Tibial nerve (tissue), 4 donors: Measurements from ENCODE around the gene UBE2O. TPM values are rescaled to one million over a fixed set of nuclear protein-coding genes. Genes with fewer than 3 reads are reported as not detected.

Experiments used
- DNase-seq, 2 donors: peaks; one replicate each; pipeline ENCODE4 v3.0.0-alpha.2; 2019; ENCODE audit warnings: low spot score in 2 of 2
- H3K27ac ChIP-seq, 4 donors: fragments of 200-600 bp; sonication (generic) in 3 of 4; one replicate each; pipeline ENCODE4 v1.5.1; 2017 to 2019; ENCODE audit warnings: mild to moderate bottlenecking in 1 of 4
- H3K27me3 ChIP-seq, 2 donors: fragments of 200-600 bp; sonication (generic) in 1 of 2; one replicate each; pipeline versions ENCODE4 v1.5.1 to v1.6.0; 2017 to 2019
- H3K36me3 ChIP-seq, 3 donors: fragments of 200-600 bp; sonication (generic); one replicate each; pipeline ENCODE4 v1.5.1; 2018 to 2019
- H3K4me1 ChIP-seq, 4 donors: fragments of 200-600 bp; sonication (generic) in 3 of 4; one replicate each; pipeline ENCODE4 v1.5.1; 2017 to 2019
- H3K4me3 ChIP-seq, 4 donors: fragments of 200-600 bp; sonication (generic) in 3 of 4; one replicate each; pipeline ENCODE4 v1.5.1; 2017 to 2019; ENCODE audit warnings: mild to moderate bottlenecking in 1 of 4, moderate library complexity in 1 of 4
- H3K9me3 ChIP-seq, 4 donors: fragments of 200-600 bp; sonication (generic) in 3 of 4; one replicate each; pipeline ENCODE4 v1.5.1; 2017 to 2019
- EP300 ChIP-seq, 2 donors: sonication (generic); formaldehyde crosslinking; IDR thresholded peaks; one replicate each; pipeline ENCODE4 v1.6.1; 2017; ENCODE audit warnings: antibody characterized with exemption in 2 of 2, mild to moderate bottlenecking in 1 of 2
- POLR2A ChIP-seq, 2 donors: fragments of 450-650 bp; IDR thresholded peaks; one replicate each; pipeline ENCODE4 v1.6.1; 2017; ENCODE audit warnings: antibody characterized with exemption in 2 of 2, mild to moderate bottlenecking in 2 of 2, moderate library complexity in 2 of 2
- WGBS, 2 donors: methylation state at CpG; one replicate each; pipeline ENCODE4 v1.1.5; 2018; 5-methylcytosine and 5-hydroxymethylcytosine counted together
- total RNA-seq, 4 donors: library from RNA; depleted of rRNA; stranded (reverse); fragments of >200 nt; gene quantifications; one replicate each; pipeline ENCODE4 v1.1.0, GENCODE V29; 2016
- TF ChIP-seq, protein P1 (sequence below), 5 experiments: fragments of 200-600 bp in 3 of 5; fragments of 450-650 bp in 2 of 5; sonication (generic) in 3 of 5; IDR thresholded peaks; one replicate each; pipeline ENCODE4 v1.5.1; 2016 to 2019; ENCODE audit warnings: antibody characterized with exemption in 5 of 5, mild to moderate bottlenecking in 3 of 5, moderate library complexity in 2 of 5

The UBE2O gene
- total RNA-seq, 4 donors from 2014 or later = 16.0 to 38.7 (median 20.7) TPM

DNA sequence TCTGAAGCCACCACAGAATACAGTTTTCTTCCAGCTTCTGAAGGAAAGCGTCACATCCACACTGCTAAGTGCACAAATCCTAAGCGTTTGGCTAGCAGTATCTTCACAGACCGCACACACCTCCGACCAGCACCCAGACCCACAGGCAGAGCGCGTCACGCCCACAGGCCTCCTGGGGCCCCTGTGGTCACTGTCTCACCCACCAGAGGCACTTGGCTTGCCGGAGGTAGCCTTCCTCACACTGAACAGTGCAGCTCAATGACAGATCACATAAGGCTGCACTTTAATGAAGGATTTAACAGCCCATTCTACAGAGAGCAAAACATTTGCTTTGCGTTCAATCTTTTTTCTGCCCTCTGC lies 47.4 kb downstream of the UBE2O start:
- Histone ChIP-seq H3K27me3 (no peaks in the 10 kb centered on the region), H3K27ac (no peak overlapping the region), H3K36me3 (peaks cover under 1 to 35% (median 12%) of the 10 kb centered on the region in 3 donors), H3K9me3 (no peaks in the 10 kb centered on the region), H3K4me3 (no peak overlapping the region), H3K4me1 (peaks cover 0 to 36% (median 3%) of the 10 kb centered on the region in 4 donors)
- no peak for TF ChIP-seq POLR2A (IDR thresholded peaks at IDR 0.05)
- no peak for TF ChIP-seq EP300 (IDR thresholded peaks at IDR 0.05)
- TF ChIP-seq, protein P1, sequence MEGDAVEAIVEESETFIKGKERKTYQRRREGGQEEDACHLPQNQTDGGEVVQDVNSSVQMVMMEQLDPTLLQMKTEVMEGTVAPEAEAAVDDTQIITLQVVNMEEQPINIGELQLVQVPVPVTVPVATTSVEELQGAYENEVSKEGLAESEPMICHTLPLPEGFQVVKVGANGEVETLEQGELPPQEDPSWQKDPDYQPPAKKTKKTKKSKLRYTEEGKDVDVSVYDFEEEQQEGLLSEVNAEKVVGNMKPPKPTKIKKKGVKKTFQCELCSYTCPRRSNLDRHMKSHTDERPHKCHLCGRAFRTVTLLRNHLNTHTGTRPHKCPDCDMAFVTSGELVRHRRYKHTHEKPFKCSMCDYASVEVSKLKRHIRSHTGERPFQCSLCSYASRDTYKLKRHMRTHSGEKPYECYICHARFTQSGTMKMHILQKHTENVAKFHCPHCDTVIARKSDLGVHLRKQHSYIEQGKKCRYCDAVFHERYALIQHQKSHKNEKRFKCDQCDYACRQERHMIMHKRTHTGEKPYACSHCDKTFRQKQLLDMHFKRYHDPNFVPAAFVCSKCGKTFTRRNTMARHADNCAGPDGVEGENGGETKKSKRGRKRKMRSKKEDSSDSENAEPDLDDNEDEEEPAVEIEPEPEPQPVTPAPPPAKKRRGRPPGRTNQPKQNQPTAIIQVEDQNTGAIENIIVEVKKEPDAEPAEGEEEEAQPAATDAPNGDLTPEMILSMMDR (IDR thresholded peaks at IDR 0.05) = no peak
- WGBS, 2 donors = 82 to 90% methylated on average over 9 of the region's 9 CpGs
- DNase-seq = no peak

DNA sequence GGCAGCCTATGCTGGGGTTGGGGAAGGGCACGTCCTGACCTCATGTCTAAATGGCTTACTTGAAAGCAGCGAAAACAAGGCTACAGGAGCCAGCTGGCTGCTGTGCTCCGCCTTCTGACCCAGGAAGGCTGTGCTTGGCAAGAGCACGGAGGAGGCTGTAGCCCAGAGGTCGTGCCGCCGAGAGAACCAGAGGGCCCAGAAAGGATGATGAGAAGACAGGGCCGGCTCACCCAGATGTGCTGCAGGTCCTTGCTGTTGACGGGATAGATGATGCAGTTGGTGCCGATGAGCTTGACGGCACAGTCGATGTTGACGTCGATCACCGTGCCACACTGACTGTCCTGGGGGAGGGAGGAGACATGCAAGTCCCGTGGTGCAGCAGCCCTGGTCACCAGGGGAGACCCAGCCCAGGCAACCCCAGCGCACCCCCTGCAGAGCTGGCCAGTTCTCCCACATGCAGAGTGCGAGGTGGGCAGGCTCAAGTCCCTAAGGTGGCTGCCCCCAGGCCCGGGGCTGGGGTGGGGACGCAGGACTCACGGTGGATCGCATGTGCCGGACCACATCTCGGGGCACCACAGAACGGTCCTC lies 47.9 kb downstream of the UBE2O start:
- H3K4me3 ChIP-seq = no peak overlapping the region
- peaks cover 3 to 35% (median 17%) of the 10 kb centered on the region in 3 donors for H3K36me3 ChIP-seq
- TF ChIP-seq EP300 (IDR thresholded peaks at IDR 0.05) = no peak
- no peaks in the 10 kb centered on the region for H3K27me3 ChIP-seq
- H3K27ac ChIP-seq = peak overlapping the region in 2 of 4 donors; percentile 4 to 35
- H3K4me1 ChIP-seq = peaks cover 0 to 36% (median 3%) of the 10 kb centered on the region in 4 donors
- 65 to 67% methylated on average over 25 of the region's 25 CpGs for WGBS, 2 donors
- no peak for DNase-seq
- H3K9me3 ChIP-seq = no peaks in the 10 kb centered on the region

DNA sequence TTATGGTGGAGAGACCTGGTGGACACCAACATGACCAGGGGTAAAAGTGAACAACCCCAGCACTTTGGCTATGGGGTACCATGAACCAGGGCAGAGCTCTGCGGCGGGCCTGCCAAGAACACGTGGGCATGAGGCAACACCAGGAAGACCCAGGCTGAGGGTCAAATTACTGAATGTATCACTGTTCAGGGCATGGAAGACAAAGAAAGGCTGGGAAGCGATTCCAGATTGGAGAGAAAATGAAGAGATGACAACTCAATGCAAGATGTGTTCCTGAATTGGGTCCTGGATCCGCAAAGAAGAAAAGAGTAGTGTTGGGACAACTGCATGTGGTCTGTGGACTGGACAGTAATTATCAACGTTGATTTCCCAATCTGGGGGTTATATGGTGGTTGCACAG lies 48.7 kb downstream of the UBE2O start:
- TF ChIP-seq POLR2A (IDR thresholded peaks at IDR 0.05) = no peak
- TF ChIP-seq, protein P1 (IDR thresholded peaks at IDR 0.05) = no peak
- peaks cover 3 to 41% (median 25%) of the 10 kb centered on the region in 3 donors for H3K36me3 ChIP-seq

DNA sequence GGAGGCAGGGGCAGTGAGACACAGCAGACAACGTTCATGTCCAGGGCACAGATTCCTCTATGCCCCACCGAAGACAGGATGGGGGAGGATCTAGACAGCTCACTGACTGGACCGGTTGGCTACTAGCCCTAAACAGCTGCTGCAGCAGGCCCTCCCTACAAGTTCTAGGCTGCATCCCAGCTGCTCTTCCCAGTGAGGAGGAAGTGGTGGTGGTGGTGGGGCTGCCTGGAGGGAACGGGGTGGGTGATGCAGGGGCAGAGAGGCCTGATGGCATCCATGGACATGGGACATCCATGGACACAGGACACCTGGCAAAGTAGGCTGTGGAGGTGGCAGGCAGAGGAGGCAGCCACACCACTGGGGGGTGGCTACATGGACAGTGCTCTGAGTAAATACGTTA lies 50.2 kb downstream of the UBE2O start:
- H3K4me3 ChIP-seq = no peak overlapping the region
- peaks cover 3 to 54% (median 27%) of the 10 kb centered on the region in 3 donors for H3K36me3 ChIP-seq
- no peaks in the 10 kb centered on the region for H3K9me3 ChIP-seq
- no peaks in the 10 kb centered on the region for H3K27me3 ChIP-seq
- H3K4me1 ChIP-seq = peaks cover 0 to 33% (median 3%) of the 10 kb centered on the region in 4 donors
- DNase-seq = no peak
- TF ChIP-seq EP300 (IDR thresholded peaks at IDR 0.05) (no peak), POLR2A (IDR thresholded peaks at IDR 0.05) (no peak)
- TF ChIP-seq, protein P1 (IDR thresholded peaks at IDR 0.05) = no peak
- 87 to 90% methylated on average over 5 of the region's 5 CpGs for WGBS, 2 donors
- no peak overlapping the region for H3K27ac ChIP-seq

More for the DNA sequence above, 48.7 kb downstream of the UBE2O start:
- Histone ChIP-seq H3K27ac (peak overlapping the region in 2 of 4 donors; percentile 4 to 9), H3K27me3 (no peaks in the 10 kb centered on the region), H3K9me3 (no peaks in the 10 kb centered on the region), H3K4me3 (no peak overlapping the region), H3K4me1 (peaks cover 0 to 36% (median 3%) of the 10 kb centered on the region in 4 donors)
- DNase-seq = no peak
- 66 to 73% methylated on average over 6 of the region's 6 CpGs for WGBS, 2 donors

DNA sequence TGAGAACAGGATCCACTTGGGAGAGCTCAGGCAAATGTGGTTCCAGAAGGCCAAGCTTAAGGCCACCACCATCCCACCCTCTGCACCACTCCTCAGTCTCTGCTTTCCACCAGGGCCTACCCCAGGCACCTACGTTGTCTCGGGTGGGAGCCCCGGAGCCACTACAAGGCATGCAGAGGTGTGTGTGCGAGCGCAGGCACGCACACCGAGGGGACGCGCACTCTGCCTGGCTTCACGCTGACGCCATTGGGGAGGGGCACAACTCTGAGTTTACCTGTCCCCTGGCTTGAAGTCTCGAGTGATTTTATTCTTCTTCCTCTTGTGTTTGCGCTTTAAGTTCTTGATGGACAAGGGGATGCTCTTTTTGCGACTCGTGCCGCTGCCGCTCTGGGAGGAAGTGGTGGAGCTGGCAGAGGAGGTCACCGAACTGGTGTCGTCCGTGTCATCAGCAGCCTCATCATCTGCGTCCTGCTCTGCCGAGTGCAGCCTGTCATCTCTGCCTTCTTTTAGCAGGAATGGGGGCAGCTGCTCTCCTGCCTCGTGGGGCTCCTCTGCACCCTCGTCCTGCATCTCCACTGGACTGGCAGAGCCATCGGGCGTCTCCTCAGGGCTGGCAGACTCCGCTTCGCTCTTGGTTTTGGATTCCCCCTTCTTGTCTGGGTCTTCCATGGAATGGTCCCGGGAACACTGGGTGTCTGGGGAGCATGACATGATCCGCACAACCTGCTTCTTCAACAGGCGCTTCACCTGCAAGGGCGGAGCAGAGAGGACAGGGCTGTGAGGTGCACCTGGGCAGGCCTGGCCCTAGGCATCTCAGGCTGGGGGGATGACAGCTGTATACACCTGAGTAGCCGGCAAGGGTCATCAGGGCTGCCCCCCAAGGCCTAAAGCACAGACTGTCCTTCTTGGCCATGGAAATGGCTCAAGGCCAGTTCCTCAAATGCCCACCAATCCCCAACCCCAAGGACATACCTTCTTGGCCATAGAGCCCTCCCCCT lies 53.5 kb downstream of the UBE2O start:
- H3K9me3 ChIP-seq = no peaks in the 10 kb centered on the region
- TF ChIP-seq POLR2A (IDR thresholded peaks at IDR 0.05) (no peak), EP300 (IDR thresholded peaks at IDR 0.05) (no peak)
- TF ChIP-seq, protein P1 (IDR thresholded peaks at IDR 0.05) = no peak
- no peaks in the 10 kb centered on the region for H3K27me3 ChIP-seq
- no peak for DNase-seq
- peaks cover 0 to 8% (median 0%) of the 10 kb centered on the region in 4 donors for H3K4me1 ChIP-seq
- 90% methylated on average over 33 of the region's 33 CpGs for WGBS, 2 donors
- peaks cover 3 to 87% (median 37%) of the 10 kb centered on the region in 3 donors for H3K36me3 ChIP-seq
- no peak overlapping the region for H3K27ac ChIP-seq
- H3K4me3 ChIP-seq = no peak overlapping the region
